IMR-90 (cell line): ENCODE results near the gene PIP5K1B. TPM values are rescaled to one million over a fixed set of nuclear protein-coding genes. Genes with fewer than 3 reads are reported as not detected.

Source experiments
- ATAC-seq: fragments of 200-7000 bp; cut with Tn5 transposase; 2 replicates; pipeline ENCODE4 v1.9.1; 2020; ENCODE audit warnings: low read depth, mild to moderate bottlenecking, moderate library complexity
- BruUV-seq: library from RNA; stranded (reverse); fragments of 400-500 nt; replicated peaks from 2 replicates; lab custom pipeline; 2021; lab: Mats Ljungman, UMichigan
- CTCF ChIA-PET: fragments of 300-600 bp; formaldehyde crosslinking; extraction: SDS; loops from one replicate; lab custom pipeline; 2021; ENCODE audit warnings: antibody characterized with exemption; lab: Yijun Ruan, JAX
- POLR2A ChIA-PET: fragments of 300-600 bp; sonication (Branson Sonifier 250); formaldehyde crosslinking; loops from one replicate; lab custom pipeline; 2022; ENCODE audit warnings: antibody characterized with exemption; ENCODE audit not compliant: unreplicated experiment; lab: Charles Lee
- DNase-seq: peaks from one replicate; pipeline ENCODE4 v3.0.0; 2013
- H2AFZ ChIP-seq: replicated peaks from 2 replicates; pipeline ENCODE3; 2013; ENCODE audit warnings: low read length, mild to moderate bottlenecking; ENCODE audit not compliant: poor library complexity
- H2AK5ac ChIP-seq: 2 replicates; pipeline ENCODE4 v1.6.1; 2013; ENCODE audit warnings: low read depth, low read length, inconsistent platforms
- H2AK9ac ChIP-seq: replicated peaks from 2 replicates; pipeline ENCODE3; 2013; ENCODE audit warnings: mild to moderate bottlenecking, low read depth, low read length, moderate library complexity; ENCODE audit not compliant: poor library complexity
- H2BK120ac ChIP-seq: 2 replicates; pipeline ENCODE4 v1.6.1; 2013; ENCODE audit warnings: low read depth, low read length, inconsistent platforms
- H2BK15ac ChIP-seq: 3 replicates; pipeline ENCODE4 v1.6.1; 2013; ENCODE audit warnings: low read depth, low read length, inconsistent platforms
- H2BK20ac ChIP-seq: 2 replicates; pipeline ENCODE4 v1.6.1; 2013; ENCODE audit warnings: low read depth, mild to moderate bottlenecking, inconsistent platforms, low read length, moderate library complexity
- H2BK5ac ChIP-seq: 2 replicates; pipeline ENCODE4 v1.6.1; 2013; ENCODE audit warnings: mild to moderate bottlenecking, low read depth, low read length, inconsistent platforms; ENCODE audit not compliant: poor library complexity, severe bottlenecking
- H3K14ac ChIP-seq: replicated peaks from 2 replicates; pipeline ENCODE4 v1.6.1; 2013; ENCODE audit warnings: low read depth, low read length, inconsistent platforms
- H3K18ac ChIP-seq: 2 replicates; pipeline ENCODE4 v1.6.1; 2013; ENCODE audit warnings: low read depth, low read length, control low read depth
- H3K23ac ChIP-seq: 2 replicates; pipeline ENCODE4 v1.6.1; 2013; ENCODE audit warnings: low read depth, low read length, inconsistent platforms
- H3K27ac ChIP-seq: 2 replicates; pipeline ENCODE4 v1.5.1; 2013; ENCODE audit warnings: mild to moderate bottlenecking, control low read depth, low read length; ENCODE audit not compliant: insufficient read depth
- H3K27me3 ChIP-seq: 2 replicates; pipeline ENCODE4 v1.6.1; 2013; ENCODE audit warnings: low read length; ENCODE audit not compliant: control insufficient read depth, insufficient read depth
- H3K36me3 ChIP-seq: 2 replicates; pipeline ENCODE4 v1.6.1; 2013; ENCODE audit warnings: low read length, mixed read lengths; ENCODE audit not compliant: control insufficient read depth, insufficient read depth
- H3K4ac ChIP-seq: 2 replicates; pipeline ENCODE4 v1.6.1; 2013; ENCODE audit warnings: low read depth, low read length, inconsistent platforms
- H3K4me1 ChIP-seq: 2 replicates; pipeline ENCODE4 v1.6.1; 2013; ENCODE audit warnings: low read length, mixed read lengths; ENCODE audit not compliant: control insufficient read depth, insufficient read depth
- H3K4me2 ChIP-seq: 2 replicates; pipeline ENCODE4 v1.6.1; 2013; ENCODE audit warnings: low read depth, mild to moderate bottlenecking, control low read depth, low read length, moderate library complexity
- H3K4me3 ChIP-seq: 2 replicates; pipeline ENCODE4 v1.5.1; 2013; ENCODE audit warnings: low read depth, mild to moderate bottlenecking, control low read depth, low read length, moderate library complexity; ENCODE audit not compliant: insufficient read depth
- H3K56ac ChIP-seq: 2 replicates; pipeline ENCODE4 v1.6.1; 2013; ENCODE audit warnings: low read length, inconsistent platforms; ENCODE audit not compliant: insufficient read depth; ENCODE audit errors: extremely low read depth
- H3K79me1 ChIP-seq, 2 experiments: 2 replicates each; pipeline ENCODE4 v1.6.1; 2013; ENCODE audit warnings: low read length in 2 of 2, inconsistent platforms in 1 of 2, low read depth in 1 of 2
- H3K9ac ChIP-seq: 2 replicates; pipeline ENCODE4 v1.6.1; 2013; ENCODE audit warnings: low read depth, low read length, control low read depth
- H3K9me1 ChIP-seq: 2 replicates; pipeline ENCODE4 v1.6.1; 2013; ENCODE audit warnings: low read length, inconsistent platforms; ENCODE audit not compliant: insufficient read depth
- H3K9me3 ChIP-seq: 2 replicates; pipeline ENCODE4 v1.6.1; 2013; ENCODE audit warnings: low read length; ENCODE audit not compliant: control insufficient read depth, insufficient read depth
- H4K20me1 ChIP-seq: 2 replicates; pipeline ENCODE4 v1.6.1; 2013; ENCODE audit warnings: low read length, inconsistent platforms; ENCODE audit not compliant: insufficient read depth
- H4K5ac ChIP-seq: 2 replicates; pipeline ENCODE4 v1.6.1; 2013; ENCODE audit warnings: mild to moderate bottlenecking, low read depth, low read length, control low read depth
- H4K8ac ChIP-seq, 2 experiments: 2 replicates each; pipeline ENCODE4 v1.6.1; 2013; ENCODE audit warnings: low read depth in 2 of 2, low read length in 2 of 2, control low read depth in 1 of 2, inconsistent platforms in 1 of 2
- H4K91ac ChIP-seq: 2 replicates; pipeline ENCODE4 v1.6.1; 2013; ENCODE audit warnings: low read depth, low read length, inconsistent platforms; ENCODE audit not compliant: insufficient read depth
- BHLHE40 ChIP-seq: fragments of 150-350 bp; IDR thresholded peaks from 2 replicates; pipeline ENCODE4 v1.6.1; 2016; ENCODE audit warnings: mild to moderate bottlenecking, low read depth, low read length
- CEBPB ChIP-seq: IDR thresholded peaks from 2 replicates; pipeline ENCODE4 v1.6.1; 2012; ENCODE audit warnings: low read depth, low read length, improper control_type of control experiment
- CHD1 ChIP-seq: IDR thresholded peaks from 2 replicates; pipeline ENCODE4 v1.6.1; 2012; ENCODE audit warnings: low read depth, low read length, improper control_type of control experiment
- FOS ChIP-seq: fragments of 150-350 bp; IDR thresholded peaks from 2 replicates; pipeline ENCODE4 v1.6.1; 2016; ENCODE audit warnings: low read depth, low read length
- MAFK ChIP-seq: IDR thresholded peaks from 2 replicates; pipeline ENCODE4 v1.6.1; 2012; ENCODE audit warnings: low read depth, low read length, improper control_type of control experiment
- MAZ ChIP-seq: IDR thresholded peaks from 2 replicates; pipeline ENCODE4 v1.6.1; 2012; ENCODE audit warnings: low read depth, mild to moderate bottlenecking, low read length, improper control_type of control experiment, moderate library complexity, borderline replicate concordance
- MXI1 ChIP-seq: IDR thresholded peaks from 2 replicates; pipeline ENCODE4 v1.6.1; 2012; ENCODE audit warnings: low read depth, mild to moderate bottlenecking, low read length, moderate library complexity, borderline replicate concordance
- NFE2L2 ChIP-seq: fragments of 150-350 bp; IDR thresholded peaks from 2 replicates; pipeline ENCODE4 v1.6.1; 2016; ENCODE audit warnings: low read depth, mild to moderate bottlenecking, low read length
- POLR2A ChIP-seq: IDR thresholded peaks from 2 replicates; pipeline ENCODE4 v1.6.1; 2012; ENCODE audit warnings: mild to moderate bottlenecking, low read depth, low read length
- RAD21 ChIP-seq: IDR thresholded peaks from 2 replicates; pipeline ENCODE4 v1.6.1; 2012; ENCODE audit warnings: low read length, improper control_type of control experiment
- RCOR1 ChIP-seq: IDR thresholded peaks from 2 replicates; pipeline ENCODE4 v1.6.1; 2012; ENCODE audit warnings: mild to moderate bottlenecking, low read length, improper control_type of control experiment; ENCODE audit not compliant: insufficient replicate concordance
- RFX5 ChIP-seq: IDR thresholded peaks from 2 replicates; pipeline ENCODE4 v1.8.0; 2012; ENCODE audit warnings: low read depth, mild to moderate bottlenecking, low read length, moderate library complexity
- SMC3 ChIP-seq: fragments of 150-350 bp; IDR thresholded peaks from 2 replicates; pipeline ENCODE4 v1.6.1; 2016; ENCODE audit warnings: low read depth, mild to moderate bottlenecking, antibody characterized with exemption, low read length, moderate library complexity
- WGBS, 2 experiments: methylation state at CpG; one replicate each; pipeline versions ENCODE4 v1.1.5 to v1.1.7; 2013; ENCODE audit warnings: missing lambda C conversion rate in 2 of 2; ENCODE audit not compliant: insufficient read length in 1 of 2; ENCODE audit errors: extremely low coverage in 2 of 2; 5-methylcytosine and 5-hydroxymethylcytosine counted together
- dilution Hi-C: fragments of 300-500 bp; cut with HindIII; formaldehyde crosslinking; loops from one replicate; pipeline ENCODE4 v1.14.3; 2018; ENCODE audit warnings: low sequenced_read_pairs; ENCODE audit not compliant: unreplicated experiment
- in situ Hi-C: fragments of 300-500 bp; cut with MboI; formaldehyde crosslinking; loops from 3 replicates; pipeline ENCODE4 v1.14.3; 2019; ENCODE audit warnings: low sequenced_read_pairs, inconsistent platforms, mixed read lengths
- intact Hi-C: fragments of 100-400 bp; cut with micrococcal nuclease; formaldehyde crosslinking; loops from 2 replicates; pipeline ENCODE4 v1.10.0; 2022
- polyA plus RNA-seq, 3 experiments: library from polyadenylated mRNA; depleted of rRNA; stranded (reverse); fragments of >200 nt; gene quantifications; 2 replicates each; pipeline ENCODE4 v1.2.3, GENCODE V29; 2012; ENCODE audit warnings: low replicate concordance in 1 of 3
- total RNA-seq: library from RNA; depleted of rRNA; stranded (reverse); fragments of >200 nt; gene quantifications from 2 replicates; pipeline ENCODE4 v1.2.3, GENCODE V29; 2012
- TF ChIP-seq, protein P1 (sequence below): fragments of 150-350 bp; IDR thresholded peaks from 2 replicates; pipeline ENCODE4 v1.6.1; 2017; ENCODE audit warnings: mild to moderate bottlenecking, antibody characterized with exemption, low read length, low read depth
- TF ChIP-seq, protein P2 (sequence below): conservative IDR thresholded peaks from 2 replicates; pipeline ENCODE4 v1.5.1; 2012; ENCODE audit warnings: mild to moderate bottlenecking, low read depth, low read length, improper control_type of control experiment
- TF ChIP-seq, protein P3 (sequence below): fragments of 150-350 bp; IDR thresholded peaks from 2 replicates; pipeline ENCODE4 v1.6.1; 2016; ENCODE audit warnings: low read depth, mild to moderate bottlenecking, low read length, moderate library complexity, borderline replicate concordance

Gene PIP5K1B
- total and polyA plus RNA-seq, 2 of the 4 experiments (the other 2 are of a cell fraction), result not detected

DNA sequence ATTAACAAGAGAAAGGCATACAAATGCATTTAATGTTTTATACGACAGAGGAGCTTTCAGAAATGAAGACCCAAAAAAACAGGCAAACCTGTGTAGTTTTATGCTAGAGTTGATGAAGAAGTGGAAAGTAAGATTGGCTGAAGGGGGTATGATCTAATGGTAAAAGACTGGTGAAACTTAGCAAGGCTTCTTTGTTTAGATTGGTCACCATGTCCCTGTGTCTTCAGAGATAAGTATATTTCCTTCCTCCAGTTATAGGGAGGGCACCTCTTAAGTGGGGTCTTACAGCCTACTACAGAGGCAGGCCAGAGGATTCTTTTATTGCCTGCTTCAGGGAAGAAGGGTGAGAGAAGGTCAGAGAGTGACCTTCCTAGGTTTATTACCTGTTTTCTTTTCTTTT, 252.4 kb downstream of the PIP5K1B start:
- DNase-seq (no peak), ATAC-seq (no peak)
- Histone ChIP-seq H2BK15ac (no peak overlapping the region), H4K20me1 (no peaks in the 10 kb centered on the region), H4K91ac (no peak overlapping the region), H3K9ac (no peak overlapping the region), H2BK5ac (no peak overlapping the region), H2AK9ac (no peak overlapping the region), H3K4ac (no peak overlapping the region), H3K4me1 (no peaks in the 10 kb centered on the region), H3K36me3 (no peaks in the 10 kb centered on the region), H2AFZ (no peak overlapping the region), H4K5ac (no peak overlapping the region), H2BK20ac (no peak overlapping the region), H3K56ac (no peak overlapping the region), H3K14ac (no peak overlapping the region), H3K79me1 (no peaks in the 10 kb centered on the region), H3K27ac (no peak overlapping the region), H4K8ac (no peak overlapping the region), H3K4me2 (no peak overlapping the region), H3K18ac (no peak overlapping the region), H3K4me3 (no peak overlapping the region), H2AK5ac (no peak overlapping the region), H3K9me1 (no peaks in the 10 kb centered on the region), H3K27me3 (peaks cover 2% of the 10 kb centered on the region), H2BK120ac (no peak overlapping the region), H3K23ac (no peak overlapping the region), H3K9me3 (no peaks in the 10 kb centered on the region)
- BruUV-seq, result no TSS peak
- CTCF ChIA-PET, result no interaction called here
- dilution Hi-C loops (no loop called here), intact Hi-C loops (no loop called here), in situ Hi-C loops (no loop called here)
- TF ChIP-seq POLR2A (no peak), MAZ (no peak), FOS (no peak), RFX5 (no peak), RAD21 (no peak), SMC3 (no peak), RCOR1 (no peak), CHD1 (no peak), CEBPB (no peak), MAFK (no peak), NFE2L2 (no peak), BHLHE40 (no peak), MXI1 (no peak)
- TF ChIP-seq, protein P1, sequence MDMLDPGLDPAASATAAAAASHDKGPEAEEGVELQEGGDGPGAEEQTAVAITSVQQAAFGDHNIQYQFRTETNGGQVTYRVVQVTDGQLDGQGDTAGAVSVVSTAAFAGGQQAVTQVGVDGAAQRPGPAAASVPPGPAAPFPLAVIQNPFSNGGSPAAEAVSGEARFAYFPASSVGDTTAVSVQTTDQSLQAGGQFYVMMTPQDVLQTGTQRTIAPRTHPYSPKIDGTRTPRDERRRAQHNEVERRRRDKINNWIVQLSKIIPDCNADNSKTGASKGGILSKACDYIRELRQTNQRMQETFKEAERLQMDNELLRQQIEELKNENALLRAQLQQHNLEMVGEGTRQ, result no peak
- TF ChIP-seq, protein P2, sequence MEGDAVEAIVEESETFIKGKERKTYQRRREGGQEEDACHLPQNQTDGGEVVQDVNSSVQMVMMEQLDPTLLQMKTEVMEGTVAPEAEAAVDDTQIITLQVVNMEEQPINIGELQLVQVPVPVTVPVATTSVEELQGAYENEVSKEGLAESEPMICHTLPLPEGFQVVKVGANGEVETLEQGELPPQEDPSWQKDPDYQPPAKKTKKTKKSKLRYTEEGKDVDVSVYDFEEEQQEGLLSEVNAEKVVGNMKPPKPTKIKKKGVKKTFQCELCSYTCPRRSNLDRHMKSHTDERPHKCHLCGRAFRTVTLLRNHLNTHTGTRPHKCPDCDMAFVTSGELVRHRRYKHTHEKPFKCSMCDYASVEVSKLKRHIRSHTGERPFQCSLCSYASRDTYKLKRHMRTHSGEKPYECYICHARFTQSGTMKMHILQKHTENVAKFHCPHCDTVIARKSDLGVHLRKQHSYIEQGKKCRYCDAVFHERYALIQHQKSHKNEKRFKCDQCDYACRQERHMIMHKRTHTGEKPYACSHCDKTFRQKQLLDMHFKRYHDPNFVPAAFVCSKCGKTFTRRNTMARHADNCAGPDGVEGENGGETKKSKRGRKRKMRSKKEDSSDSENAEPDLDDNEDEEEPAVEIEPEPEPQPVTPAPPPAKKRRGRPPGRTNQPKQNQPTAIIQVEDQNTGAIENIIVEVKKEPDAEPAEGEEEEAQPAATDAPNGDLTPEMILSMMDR, result no peak
- TF ChIP-seq, protein P3, sequence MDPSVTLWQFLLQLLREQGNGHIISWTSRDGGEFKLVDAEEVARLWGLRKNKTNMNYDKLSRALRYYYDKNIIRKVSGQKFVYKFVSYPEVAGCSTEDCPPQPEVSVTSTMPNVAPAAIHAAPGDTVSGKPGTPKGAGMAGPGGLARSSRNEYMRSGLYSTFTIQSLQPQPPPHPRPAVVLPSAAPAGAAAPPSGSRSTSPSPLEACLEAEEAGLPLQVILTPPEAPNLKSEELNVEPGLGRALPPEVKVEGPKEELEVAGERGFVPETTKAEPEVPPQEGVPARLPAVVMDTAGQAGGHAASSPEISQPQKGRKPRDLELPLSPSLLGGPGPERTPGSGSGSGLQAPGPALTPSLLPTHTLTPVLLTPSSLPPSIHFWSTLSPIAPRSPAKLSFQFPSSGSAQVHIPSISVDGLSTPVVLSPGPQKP, result no peak
- no CpG with 5 or more reads among the region's 1 CpG for WGBS, 2 experiments
- POLR2A ChIA-PET, result no interaction called here
